ENCODE measurements around the gene IFNA7.
"Not testable (repeated sequence)": the region's sequence is repeated elsewhere in the genome, so short reads cannot be mapped to it uniquely, and the experiment has no call there.

Gene IFNA7

GRCh38 chr9:21202105-21202504, at the start of gene IFNA7:
TSS of gene IFNA7 (minus strand) at chr9:21202205. CDS start at chr9:21202165, 40 bp downstream.
- DNase-seq (ENCODE audit: low read depth in 1 of 2, low spot score in 1 of 2), result not testable (repeated sequence)

GRCh38 chr9:21251638-21252037, 49.6 kb upstream of the IFNA7 start:
- no peak for DNase-seq (ENCODE audit: low read depth in 1 of 2, low spot score in 1 of 2)

- DNase-seq (ENCODE audit: low read depth in 1 of 2, low spot score in 1 of 2), result no peak
Measured at GRCh38 chr9:21251190-21251589, 49.2 kb upstream of the IFNA7 start.

GRCh38 chr9:21244836-21245235, 42.8 kb upstream of the IFNA7 start:
- no peak for DNase-seq (ENCODE audit: low read depth in 1 of 2, low spot score in 1 of 2)

- DNase-seq (ENCODE audit: low read depth in 1 of 2, low spot score in 1 of 2), result no peak
Measured at GRCh38 chr9:21239911-21240310, 37.9 kb upstream of the IFNA7 start, which contains the start of gene IFNA14. TSS of gene IFNA14 (minus strand) at chr9:21240005. CDS start at chr9:21239935, 70 bp downstream.

GRCh38 chr9:21236360-21236714, 34.3 kb upstream of the IFNA7 start:
- not testable (repeated sequence) for DNase-seq (ENCODE audit: low read depth in 1 of 2, low spot score in 1 of 2)

GRCh38 chr9:21235468-21236359, 33.7 kb upstream of the IFNA7 start:
- not testable (repeated sequence) for DNase-seq (ENCODE audit: low read depth in 1 of 2, low spot score in 1 of 2)

GRCh38 chr9:21234153-21234687, 32.2 kb upstream of the IFNA7 start:
- no peak for DNase-seq (ENCODE audit: low read depth in 1 of 2, low spot score in 1 of 2)

- no peak for DNase-seq (ENCODE audit: low read depth in 1 of 2, low spot score in 1 of 2)
Measured at GRCh38 chr9:21233258-21233657, 31.3 kb upstream of the IFNA7 start.

- no peak for DNase-seq (ENCODE audit: low read depth in 1 of 2, low spot score in 1 of 2)
Measured at GRCh38 chr9:21228122-21228521, 26.1 kb upstream of the IFNA7 start, which contains the start of gene IFNA17. TSS of gene IFNA17 (minus strand) at chr9:21228222. CDS start at chr9:21228173, 49 bp downstream.

- not testable (repeated sequence) for DNase-seq (ENCODE audit: low read depth in 1 of 2, low spot score in 1 of 2)
Measured at GRCh38 chr9:21217211-21217610, 15.2 kb upstream of the IFNA7 start, which contains the start of gene IFNA16. TSS of gene IFNA16 (minus strand) at chr9:21217311. CDS start at chr9:21217305, 6 bp downstream.

- not testable (repeated sequence) for DNase-seq (ENCODE audit: low read depth in 1 of 2, low spot score in 1 of 2)
Measured at GRCh38 chr9:21213411-21214326, 11.7 kb upstream of the IFNA7 start.

GRCh38 chr9:21212160-21212559, 10.2 kb upstream of the IFNA7 start:
- not testable (repeated sequence) for DNase-seq (ENCODE audit: low read depth in 1 of 2, low spot score in 1 of 2)

GRCh38 chr9:21210782-21211181, 8.8 kb upstream of the IFNA7 start:
- DNase-seq (ENCODE audit: low read depth in 1 of 2, low spot score in 1 of 2), result not testable (repeated sequence)

- no peak for DNase-seq (ENCODE audit: low read depth in 1 of 2, low spot score in 1 of 2)
Measured at GRCh38 chr9:21210311-21210710, 8.3 kb upstream of the IFNA7 start.

GRCh38 chr9:21207043-21207442, 5.0 kb upstream of the IFNA7 start, which contains the start of gene IFNA10:
TSS of gene IFNA10 (minus strand) at chr9:21207143. CDS start at chr9:21207097, 46 bp downstream.
- DNase-seq (ENCODE audit: low read depth in 1 of 2, low spot score in 1 of 2), result not testable (repeated sequence)

- no peak for DNase-seq (ENCODE audit: low read depth in 1 of 2, low spot score in 1 of 2)
Measured at GRCh38 chr9:21205204-21205603, 3.2 kb upstream of the IFNA7 start.

- DNase-seq (ENCODE audit: low read depth in 1 of 2, low spot score in 1 of 2), result not testable (repeated sequence)
Measured at GRCh38 chr9:21194867-21195776, 6.9 kb downstream of the IFNA7 start.

GRCh38 chr9:21187487-21187886, 14.5 kb downstream of the IFNA7 start, which contains the start of gene IFNA4:
TSS of gene IFNA4 (minus strand) at chr9:21187587. CDS start at chr9:21187531, 56 bp downstream.
- not testable (repeated sequence) for DNase-seq (ENCODE audit: low read depth in 1 of 2, low spot score in 1 of 2)
